ENCODE results near the gene OPN4.

Gene OPN4

GRCh38 chr10:86681047-86681446 is 26.7 kb downstream of the OPN4 start:
- no peak for DNase-seq

GRCh38 chr10:86681722-86682386 is 27.5 kb downstream of the OPN4 start:
- no peak for DNase-seq

- DNase-seq: no peak
Observed at GRCh38 chr10:86682675-86683074, 28.3 kb downstream of the OPN4 start.

GRCh38 chr10:86684331-86685097 is 30.2 kb downstream of the OPN4 start:
- DNase-seq: peak; percentile 58

GRCh38 chr10:86685416-86685815 is 31.1 kb downstream of the OPN4 start:
- no peak for DNase-seq

- DNase-seq: no peak
Observed at GRCh38 chr10:86685893-86686632, 31.7 kb downstream of the OPN4 start.

- no peak for DNase-seq
Observed at GRCh38 chr10:86686972-86687371, 32.6 kb downstream of the OPN4 start.

GRCh38 chr10:86687750-86688149 is 33.4 kb downstream of the OPN4 start:
- DNase-seq: peak; percentile 96

GRCh38 chr10:86688398-86688921 is 34.1 kb downstream of the OPN4 start:
- DNase-seq: peak; percentile 78

GRCh38 chr10:86689146-86689545 is 34.8 kb downstream of the OPN4 start:
- no peak for DNase-seq

GRCh38 chr10:86690231-86690630 is 35.9 kb downstream of the OPN4 start:
- no peak for DNase-seq

GRCh38 chr10:86690657-86691084 is 36.3 kb downstream of the OPN4 start:
- DNase-seq: no peak

- no peak for DNase-seq
Observed at GRCh38 chr10:86691333-86692022, 37.1 kb downstream of the OPN4 start.

- no peak for DNase-seq
Observed at GRCh38 chr10:86692023-86692514, 37.7 kb downstream of the OPN4 start.

- no peak for DNase-seq
Observed at GRCh38 chr10:86692664-86693063, 38.3 kb downstream of the OPN4 start.

- no peak for DNase-seq
Observed at GRCh38 chr10:86693275-86693674, 38.9 kb downstream of the OPN4 start.

GRCh38 chr10:86693721-86694369 is 39.5 kb downstream of the OPN4 start:
- peak; percentile 79 for DNase-seq

- DNase-seq: no peak
Observed at GRCh38 chr10:86698207-86698940, 44.0 kb downstream of the OPN4 start.

- DNase-seq: no peak
Observed at GRCh38 chr10:86699125-86699524, 44.8 kb downstream of the OPN4 start.

GRCh38 chr10:86699541-86699940 is 45.2 kb downstream of the OPN4 start:
- DNase-seq: no peak

Measured in fibroblast of skin of scalp (primary cell).